OCI-M2 (cell line): ENCODE measurements around the gene AMFR.

Source experiments
- DNase-seq: peaks from one replicate; lab custom pipeline; 2025; ENCODE audit not compliant: unreplicated experiment; lab: John Stamatoyannopoulos, UW

Gene AMFR

GRCh38 chr16:56314244-56314850, 111.0 kb downstream of the AMFR start:
- no peak for DNase-seq

GRCh38 chr16:56312556-56312955, 112.8 kb downstream of the AMFR start:
- no peak for DNase-seq

- DNase-seq: no peak
These were observed 113.4 kb downstream of the AMFR start for GRCh38 chr16:56312028-56312300.
